ENCODE results near the gene NEIL1.

GRCh38 chr15:75356517-75356916 lies 9.7 kb downstream of the NEIL1 start:
- TF ChIP-seq, protein P1, sequence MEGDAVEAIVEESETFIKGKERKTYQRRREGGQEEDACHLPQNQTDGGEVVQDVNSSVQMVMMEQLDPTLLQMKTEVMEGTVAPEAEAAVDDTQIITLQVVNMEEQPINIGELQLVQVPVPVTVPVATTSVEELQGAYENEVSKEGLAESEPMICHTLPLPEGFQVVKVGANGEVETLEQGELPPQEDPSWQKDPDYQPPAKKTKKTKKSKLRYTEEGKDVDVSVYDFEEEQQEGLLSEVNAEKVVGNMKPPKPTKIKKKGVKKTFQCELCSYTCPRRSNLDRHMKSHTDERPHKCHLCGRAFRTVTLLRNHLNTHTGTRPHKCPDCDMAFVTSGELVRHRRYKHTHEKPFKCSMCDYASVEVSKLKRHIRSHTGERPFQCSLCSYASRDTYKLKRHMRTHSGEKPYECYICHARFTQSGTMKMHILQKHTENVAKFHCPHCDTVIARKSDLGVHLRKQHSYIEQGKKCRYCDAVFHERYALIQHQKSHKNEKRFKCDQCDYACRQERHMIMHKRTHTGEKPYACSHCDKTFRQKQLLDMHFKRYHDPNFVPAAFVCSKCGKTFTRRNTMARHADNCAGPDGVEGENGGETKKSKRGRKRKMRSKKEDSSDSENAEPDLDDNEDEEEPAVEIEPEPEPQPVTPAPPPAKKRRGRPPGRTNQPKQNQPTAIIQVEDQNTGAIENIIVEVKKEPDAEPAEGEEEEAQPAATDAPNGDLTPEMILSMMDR (IDR thresholded peaks at IDR 0.05; ENCODE audit: poor library complexity): no peak
- no peak for TF ChIP-seq EZH2 (IDR thresholded peaks at IDR 0.05; ENCODE audit: borderline replicate concordance)
- no peak for TF ChIP-seq EZH2phosphoT487 (IDR thresholded peaks at IDR 0.05; ENCODE audit: low read depth, severe bottlenecking, unreplicated experiment)

Measured in hepatocyte (in vitro differentiated cells).